Hepatocyte (in vitro differentiated cells): Measurements from ENCODE around the gene EHMT2.

Experiments
- EZH2phosphoT487 ChIP-seq: fragments of 200-600 bp; sonication (generic); IDR thresholded peaks from one replicate; pipeline ENCODE4 v1.6.1; 2018; ENCODE audit warnings: antibody characterized with exemption, mild to moderate bottlenecking, low read depth, moderate library complexity; ENCODE audit not compliant: unreplicated experiment, severe bottlenecking
- TF ChIP-seq, protein P1 (sequence below): fragments of 200-600 bp; sonication (generic); IDR thresholded peaks from 2 replicates; pipeline ENCODE4 v1.5.1; 2016; ENCODE audit warnings: antibody characterized with exemption, mild to moderate bottlenecking; ENCODE audit not compliant: poor library complexity

DNA sequence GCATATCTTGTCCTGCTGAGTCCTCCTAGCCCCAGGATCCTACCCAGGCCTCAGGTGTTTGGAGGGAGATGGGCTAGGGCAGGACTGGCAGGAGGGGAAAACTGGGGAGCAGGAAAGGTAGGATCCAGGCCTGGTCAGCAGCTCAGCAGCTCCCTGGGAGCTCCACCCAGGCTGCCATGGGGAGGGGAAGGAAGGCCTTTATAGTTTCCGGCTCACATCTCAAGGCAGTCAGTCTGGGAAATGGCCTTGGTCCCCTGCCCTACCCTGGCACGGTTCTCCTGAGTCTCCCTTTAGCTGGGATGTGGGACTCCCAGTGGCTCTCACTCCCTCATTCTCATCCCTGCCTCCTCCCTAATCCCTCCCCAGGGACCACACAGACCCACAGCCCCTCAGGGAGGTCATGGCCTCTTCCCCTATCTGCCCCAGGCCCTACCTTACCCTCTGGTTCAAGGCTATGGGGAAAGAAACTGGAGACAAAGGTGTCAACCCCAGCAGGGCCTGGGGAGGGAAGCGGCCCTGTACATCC is 20.3 kb downstream of the EHMT2 start:
- TF ChIP-seq, protein P1, sequence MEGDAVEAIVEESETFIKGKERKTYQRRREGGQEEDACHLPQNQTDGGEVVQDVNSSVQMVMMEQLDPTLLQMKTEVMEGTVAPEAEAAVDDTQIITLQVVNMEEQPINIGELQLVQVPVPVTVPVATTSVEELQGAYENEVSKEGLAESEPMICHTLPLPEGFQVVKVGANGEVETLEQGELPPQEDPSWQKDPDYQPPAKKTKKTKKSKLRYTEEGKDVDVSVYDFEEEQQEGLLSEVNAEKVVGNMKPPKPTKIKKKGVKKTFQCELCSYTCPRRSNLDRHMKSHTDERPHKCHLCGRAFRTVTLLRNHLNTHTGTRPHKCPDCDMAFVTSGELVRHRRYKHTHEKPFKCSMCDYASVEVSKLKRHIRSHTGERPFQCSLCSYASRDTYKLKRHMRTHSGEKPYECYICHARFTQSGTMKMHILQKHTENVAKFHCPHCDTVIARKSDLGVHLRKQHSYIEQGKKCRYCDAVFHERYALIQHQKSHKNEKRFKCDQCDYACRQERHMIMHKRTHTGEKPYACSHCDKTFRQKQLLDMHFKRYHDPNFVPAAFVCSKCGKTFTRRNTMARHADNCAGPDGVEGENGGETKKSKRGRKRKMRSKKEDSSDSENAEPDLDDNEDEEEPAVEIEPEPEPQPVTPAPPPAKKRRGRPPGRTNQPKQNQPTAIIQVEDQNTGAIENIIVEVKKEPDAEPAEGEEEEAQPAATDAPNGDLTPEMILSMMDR, result no peak
- no peak for TF ChIP-seq EZH2phosphoT487
